ENCODE measurements around the gene PLLP.

DNA sequence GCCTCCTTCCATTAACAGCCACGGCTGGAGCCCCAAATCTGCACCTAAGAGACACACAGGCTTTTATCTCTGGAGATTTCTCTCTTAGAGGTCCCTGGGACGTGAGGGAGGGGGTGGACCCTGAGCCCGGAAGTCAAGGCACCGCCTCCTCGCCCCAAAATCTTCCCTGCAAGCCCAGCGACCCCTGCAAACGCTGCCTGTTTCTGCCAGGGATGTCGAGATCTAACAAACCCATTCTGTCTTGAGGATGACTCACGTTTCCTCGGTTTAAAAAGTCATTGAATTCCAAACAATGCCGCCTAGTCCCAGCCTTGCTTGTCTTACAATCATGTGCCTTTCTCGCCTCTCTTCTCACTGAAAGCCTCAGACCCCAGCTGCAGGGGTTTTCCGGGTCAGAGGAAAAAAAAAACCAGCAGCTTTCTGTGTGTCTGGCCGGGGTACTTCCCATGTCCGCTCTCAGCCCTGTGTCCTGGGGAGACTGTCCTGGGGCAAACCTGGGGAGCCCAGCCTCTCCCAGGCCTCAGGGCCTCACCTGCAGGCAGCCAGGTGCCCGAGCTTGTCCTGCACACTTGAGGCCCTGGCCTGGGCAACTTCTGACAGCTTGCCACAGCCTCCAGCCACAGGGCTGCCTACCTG lies 24.1 kb downstream of the PLLP start:
- TF ChIP-seq POLR2AphosphoS5 (IDR thresholded peaks at IDR 0.05; ENCODE audit: low read depth, low read length) (no peak), TAF1 (IDR thresholded peaks at IDR 0.05; ENCODE audit: borderline replicate concordance, insufficient read depth, low read length) (peak; percentile 24; the same call in 1 of the 2 replicates)
- TF ChIP-seq, protein P1, sequence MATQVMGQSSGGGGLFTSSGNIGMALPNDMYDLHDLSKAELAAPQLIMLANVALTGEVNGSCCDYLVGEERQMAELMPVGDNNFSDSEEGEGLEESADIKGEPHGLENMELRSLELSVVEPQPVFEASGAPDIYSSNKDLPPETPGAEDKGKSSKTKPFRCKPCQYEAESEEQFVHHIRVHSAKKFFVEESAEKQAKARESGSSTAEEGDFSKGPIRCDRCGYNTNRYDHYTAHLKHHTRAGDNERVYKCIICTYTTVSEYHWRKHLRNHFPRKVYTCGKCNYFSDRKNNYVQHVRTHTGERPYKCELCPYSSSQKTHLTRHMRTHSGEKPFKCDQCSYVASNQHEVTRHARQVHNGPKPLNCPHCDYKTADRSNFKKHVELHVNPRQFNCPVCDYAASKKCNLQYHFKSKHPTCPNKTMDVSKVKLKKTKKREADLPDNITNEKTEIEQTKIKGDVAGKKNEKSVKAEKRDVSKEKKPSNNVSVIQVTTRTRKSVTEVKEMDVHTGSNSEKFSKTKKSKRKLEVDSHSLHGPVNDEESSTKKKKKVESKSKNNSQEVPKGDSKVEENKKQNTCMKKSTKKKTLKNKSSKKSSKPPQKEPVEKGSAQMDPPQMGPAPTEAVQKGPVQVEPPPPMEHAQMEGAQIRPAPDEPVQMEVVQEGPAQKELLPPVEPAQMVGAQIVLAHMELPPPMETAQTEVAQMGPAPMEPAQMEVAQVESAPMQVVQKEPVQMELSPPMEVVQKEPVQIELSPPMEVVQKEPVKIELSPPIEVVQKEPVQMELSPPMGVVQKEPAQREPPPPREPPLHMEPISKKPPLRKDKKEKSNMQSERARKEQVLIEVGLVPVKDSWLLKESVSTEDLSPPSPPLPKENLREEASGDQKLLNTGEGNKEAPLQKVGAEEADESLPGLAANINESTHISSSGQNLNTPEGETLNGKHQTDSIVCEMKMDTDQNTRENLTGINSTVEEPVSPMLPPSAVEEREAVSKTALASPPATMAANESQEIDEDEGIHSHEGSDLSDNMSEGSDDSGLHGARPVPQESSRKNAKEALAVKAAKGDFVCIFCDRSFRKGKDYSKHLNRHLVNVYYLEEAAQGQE (IDR thresholded peaks at IDR 0.05; ENCODE audit: insufficient read depth in 1 of 2, low read depth in 2 of 2, low read length in 2 of 2): no peak

Data from PFSK-1 (cell line).